PC-3 (cell line): ENCODE results near the gene SDK1. TPM values are rescaled to one million over a fixed set of nuclear protein-coding genes. Genes with fewer than 3 reads are reported as not detected.

ENCODE experiments used
- ATAC-seq: fragments of 200-7000 bp; cut with Tn5 transposase; 2 replicates; pipeline ENCODE4 v1.9.1; 2020; ENCODE audit warnings: mild to moderate bottlenecking, moderate library complexity
- BruUV-seq: library from RNA; stranded (reverse); fragments of 400-500 nt; replicated peaks from 2 replicates; lab custom pipeline; 2021; lab: Mats Ljungman, UMichigan
- CTCF ChIA-PET: fragments of 300-600 bp; sonication (Branson Sonifier 250); formaldehyde crosslinking; loops from one replicate; lab custom pipeline; 2022; ENCODE audit warnings: antibody characterized with exemption; lab: Charles Lee
- POLR2A ChIA-PET: fragments of 300-600 bp; sonication (Branson Sonifier 250); formaldehyde crosslinking; loops from one replicate; lab custom pipeline; 2022; ENCODE audit warnings: antibody characterized with exemption; ENCODE audit not compliant: unreplicated experiment; lab: Charles Lee
- DNase-seq: peaks from one replicate; pipeline ENCODE4 v3.0.0-alpha.2; 2015
- H2AFZ ChIP-seq: fragments of 300-600 bp; sonication (generic); 2 replicates; pipeline ENCODE4 v1.6.0; 2016; ENCODE audit warnings: antibody characterized with exemption, low read length
- H3F3A ChIP-seq: fragments of 300-600 bp; sonication (generic); one replicate; pipeline ENCODE4 v1.6.0; 2017; ENCODE audit warnings: antibody characterized with exemption, low read length, control low read depth, mild to moderate bottlenecking; ENCODE audit not compliant: unreplicated experiment
- H3K27ac ChIP-seq: fragments of 300-600 bp; sonication (generic); 2 replicates; pipeline ENCODE4 v1.5.1; 2016; ENCODE audit warnings: mild to moderate bottlenecking, low read length
- H3K27me3 ChIP-seq: fragments of 300-600 bp; sonication (generic); 2 replicates; pipeline ENCODE4 v1.6.1; 2016; ENCODE audit warnings: low read length, mixed read lengths
- H3K36me3 ChIP-seq: fragments of 300-600 bp; sonication (generic); 2 replicates; pipeline ENCODE4 v1.6.1; 2016; ENCODE audit warnings: low read depth, mixed run types, low read length, mixed read lengths
- H3K4me1 ChIP-seq: fragments of 300-600 bp; sonication (generic); 2 replicates; pipeline ENCODE4 v1.5.1; 2016; ENCODE audit warnings: low read length; ENCODE audit not compliant: insufficient read depth
- H3K4me2 ChIP-seq: fragments of 300-600 bp; sonication (generic); 2 replicates; pipeline ENCODE4 v1.6.0; 2016; ENCODE audit warnings: low read length
- H3K4me3 ChIP-seq: fragments of 300-600 bp; sonication (generic); 2 replicates; pipeline ENCODE4 v1.5.1; 2016; ENCODE audit warnings: mild to moderate bottlenecking, low read length, mixed read lengths
- H3K79me2 ChIP-seq: fragments of 300-600 bp; sonication (generic); 2 replicates; pipeline ENCODE4 v1.6.1; 2017; ENCODE audit warnings: low read length, mixed read lengths
- H3K9ac ChIP-seq: fragments of 300-600 bp; sonication (generic); 2 replicates; pipeline ENCODE4 v1.6.0; 2016; ENCODE audit warnings: mild to moderate bottlenecking, low read length
- H3K9me2 ChIP-seq: fragments of 300-600 bp; sonication (generic); replicated peaks from 2 replicates; pipeline ENCODE4 v1.6.1; 2016; ENCODE audit warnings: mixed run types, low read length, mixed read lengths
- H3K9me3 ChIP-seq: fragments of 300-600 bp; sonication (generic); 2 replicates; pipeline ENCODE4 v1.6.1; 2016; ENCODE audit warnings: low read length, mixed read lengths
- H4K20me1 ChIP-seq: fragments of 300-600 bp; sonication (generic); 2 replicates; pipeline ENCODE4 v1.6.1; 2016; ENCODE audit warnings: low read length, mixed read lengths
- EZH2 ChIP-seq: fragments of 300-600 bp; sonication (generic); IDR thresholded peaks from one replicate; pipeline ENCODE4 v1.6.1; 2017; ENCODE audit warnings: antibody characterized with exemption, mild to moderate bottlenecking, low read length; ENCODE audit not compliant: unreplicated experiment
- EZH2phosphoT487 ChIP-seq: fragments of 300-600 bp; sonication (generic); IDR thresholded peaks from 2 replicates; pipeline ENCODE4 v1.6.1; 2018; ENCODE audit warnings: mild to moderate bottlenecking, antibody characterized with exemption, low read length, borderline replicate concordance
- intact Hi-C: fragments of 100-400 bp; cut with micrococcal nuclease; formaldehyde crosslinking; loops from 2 replicates; pipeline ENCODE4 v1.9.0; 2023
- total RNA-seq: library from RNA; depleted of rRNA; stranded (reverse); fragments of >200 nt; gene quantifications from 2 replicates; pipeline ENCODE4 v1.2.3, GENCODE V29; 2014
- TF ChIP-seq, protein P1 (sequence below): fragments of 300-600 bp; sonication (generic); conservative IDR thresholded peaks from 2 replicates; pipeline ENCODE4 v1.5.1; 2017; ENCODE audit warnings: antibody characterized with exemption, low read depth, mild to moderate bottlenecking, low read length

SDK1 gene
- total RNA-seq, 1 experiment from 2014 or later, result 2.8 TPM

GRCh38 chr7:4286351-4286750 lies 985.3 kb downstream of the SDK1 start:
- Histone ChIP-seq H3F3A (no peaks in the 10 kb centered on the region), H3K27ac (no peak overlapping the region), H3K9me3 (0 out of 2 replicates have a peak, but pooled peaks cover 1% of the 10 kb centered on the region), H2AFZ (no peak overlapping the region), H3K9me2 (no peaks in the 10 kb centered on the region), H3K4me1 (peaks cover 5% of the 10 kb centered on the region), H3K36me3 (no peaks in the 10 kb centered on the region), H3K79me2 (no peaks in the 10 kb centered on the region), H3K9ac (no peak overlapping the region), H3K4me3 (no peak overlapping the region), H3K4me2 (no peak overlapping the region), H4K20me1 (no peaks in the 10 kb centered on the region), H3K27me3 (no peaks in the 10 kb centered on the region)
- ATAC-seq (no peak), DNase-seq (no peak)
- ChIA-PET POLR2A (no interaction called here), CTCF (interaction anchor here (0.7 kb wide), 1 partner anchor 34 kb away, joined by 3 read pairs; no protein-coding TSS in a partner anchor)
- no TSS peak for BruUV-seq
- intact Hi-C loops, result no loop called here
- no peak for TF ChIP-seq EZH2phosphoT487
- TF ChIP-seq, protein P1, sequence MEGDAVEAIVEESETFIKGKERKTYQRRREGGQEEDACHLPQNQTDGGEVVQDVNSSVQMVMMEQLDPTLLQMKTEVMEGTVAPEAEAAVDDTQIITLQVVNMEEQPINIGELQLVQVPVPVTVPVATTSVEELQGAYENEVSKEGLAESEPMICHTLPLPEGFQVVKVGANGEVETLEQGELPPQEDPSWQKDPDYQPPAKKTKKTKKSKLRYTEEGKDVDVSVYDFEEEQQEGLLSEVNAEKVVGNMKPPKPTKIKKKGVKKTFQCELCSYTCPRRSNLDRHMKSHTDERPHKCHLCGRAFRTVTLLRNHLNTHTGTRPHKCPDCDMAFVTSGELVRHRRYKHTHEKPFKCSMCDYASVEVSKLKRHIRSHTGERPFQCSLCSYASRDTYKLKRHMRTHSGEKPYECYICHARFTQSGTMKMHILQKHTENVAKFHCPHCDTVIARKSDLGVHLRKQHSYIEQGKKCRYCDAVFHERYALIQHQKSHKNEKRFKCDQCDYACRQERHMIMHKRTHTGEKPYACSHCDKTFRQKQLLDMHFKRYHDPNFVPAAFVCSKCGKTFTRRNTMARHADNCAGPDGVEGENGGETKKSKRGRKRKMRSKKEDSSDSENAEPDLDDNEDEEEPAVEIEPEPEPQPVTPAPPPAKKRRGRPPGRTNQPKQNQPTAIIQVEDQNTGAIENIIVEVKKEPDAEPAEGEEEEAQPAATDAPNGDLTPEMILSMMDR, result 0 out of 2 replicates have a peak, but pooled peaks have one; percentile 12

DNA sequence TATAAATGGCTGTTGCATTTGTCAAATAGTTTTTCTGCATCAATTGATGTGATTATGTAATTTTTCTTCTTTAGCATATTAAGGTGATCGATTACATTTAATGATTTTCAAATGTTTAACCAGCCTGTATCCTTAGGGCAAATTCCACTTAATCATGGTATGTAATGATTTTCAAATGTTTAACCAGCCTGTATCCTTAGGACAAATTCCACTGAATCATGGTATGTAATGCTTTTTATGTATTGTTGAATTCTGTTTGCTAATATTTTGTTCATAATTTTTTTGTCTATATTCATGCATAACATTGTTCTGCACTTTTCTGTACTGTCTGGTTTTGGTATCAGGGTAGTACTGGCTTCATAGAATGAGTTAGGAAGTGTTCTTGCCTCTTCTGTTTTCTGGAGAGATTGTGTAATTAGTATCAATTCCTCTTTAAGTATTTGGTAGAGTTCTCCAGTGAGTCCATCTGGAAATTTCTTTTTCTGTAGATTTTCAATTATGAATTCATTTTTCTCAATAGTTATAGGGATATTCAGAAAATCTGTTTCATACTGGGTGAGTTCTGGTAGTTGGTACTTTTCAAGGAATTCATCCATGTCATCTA lies 987.8 kb downstream of the SDK1 start:
- no peak overlapping the region for H3K4me2 ChIP-seq
- 0 out of 2 replicates have a peak, but pooled peaks cover 4% of the 10 kb centered on the region for H3K9me3 ChIP-seq
- no peak for ATAC-seq
- BruUV-seq, result no TSS peak
- ChIA-PET CTCF (no interaction called here), POLR2A (no interaction called here)
- H3K4me3 ChIP-seq, result no peak overlapping the region
- H3K9me2 ChIP-seq, result no peaks in the 10 kb centered on the region
- no peaks in the 10 kb centered on the region for H3K4me1 ChIP-seq
- H2AFZ ChIP-seq, result no peak overlapping the region
- H3K27ac ChIP-seq, result no peak overlapping the region
- H3F3A ChIP-seq, result no peaks in the 10 kb centered on the region
- no peak for DNase-seq
- intact Hi-C loops, result no loop called here
- H3K27me3 ChIP-seq, result no peaks in the 10 kb centered on the region
- TF ChIP-seq, protein P1, result no peak
- TF ChIP-seq EZH2phosphoT487 (no peak), EZH2 (no peak)
- H3K79me2 ChIP-seq, result no peaks in the 10 kb centered on the region
- no peaks in the 10 kb centered on the region for H3K36me3 ChIP-seq
- no peaks in the 10 kb centered on the region for H4K20me1 ChIP-seq
- H3K9ac ChIP-seq, result no peak overlapping the region

DNA sequence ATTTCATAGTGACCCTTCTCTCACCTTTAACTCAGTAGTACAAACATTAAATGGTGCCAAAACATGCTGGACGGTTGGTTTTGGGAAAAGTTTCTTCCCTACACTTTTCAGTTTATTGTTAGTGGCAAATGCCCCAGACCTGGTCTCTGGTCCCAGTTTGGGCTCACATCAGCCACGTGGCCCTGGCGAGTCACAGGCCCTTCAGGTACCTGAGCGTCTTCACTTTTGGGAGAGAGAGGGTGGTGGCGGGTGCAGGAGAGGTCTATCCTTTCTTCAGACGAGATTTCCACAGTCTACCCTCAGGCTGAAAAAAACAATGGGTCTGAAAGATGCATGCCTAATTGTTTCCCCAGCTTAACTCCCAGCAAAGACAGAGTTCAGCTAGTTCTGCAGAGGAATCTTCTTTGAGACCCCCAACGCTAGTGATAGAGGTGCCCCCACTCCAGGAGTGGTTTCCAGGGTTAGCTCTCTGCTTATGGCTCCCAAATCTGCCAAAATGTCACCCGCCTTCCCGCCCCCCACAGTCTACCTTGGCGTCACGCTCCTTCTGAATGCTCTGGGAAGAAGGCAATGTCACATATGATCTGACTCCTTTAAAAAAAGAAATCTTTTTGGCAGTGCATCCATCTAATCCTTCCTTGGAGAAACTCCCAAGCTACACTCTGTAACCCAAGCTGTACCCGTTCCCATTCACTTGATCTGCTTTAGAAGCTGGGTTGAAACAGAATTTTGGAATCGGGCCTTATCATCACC lies 996.3 kb downstream of the SDK1 start:
- BruUV-seq, result no TSS peak
- intact Hi-C loops, result no loop called here
- Histone ChIP-seq H3K9ac (no peak overlapping the region), H3K27me3 (no peaks in the 10 kb centered on the region), H3K27ac (no peak overlapping the region), H3F3A (no peaks in the 10 kb centered on the region), H3K4me2 (no peak overlapping the region), H3K9me2 (no peaks in the 10 kb centered on the region), H2AFZ (no peak overlapping the region), H3K4me3 (no peak overlapping the region), H4K20me1 (no peaks in the 10 kb centered on the region), H3K9me3 (no peaks in the 10 kb centered on the region), H3K79me2 (no peaks in the 10 kb centered on the region), H3K4me1 (no peaks in the 10 kb centered on the region), H3K36me3 (no peaks in the 10 kb centered on the region)
- ATAC-seq, result no peak
- POLR2A ChIA-PET, result no interaction called here
- CTCF ChIA-PET, result no interaction called here
- no peak for DNase-seq
- TF ChIP-seq EZH2phosphoT487 (no peak), EZH2 (no peak)
- TF ChIP-seq, protein P1, result no peak
